Measurements from ENCODE around the gene ITPKC. TPM values are rescaled to one million over a fixed set of nuclear protein-coding genes. Genes with fewer than 3 reads are reported as not detected.
A peak's percentile ranks its signal among the peaks of the same experiment; 100 is the strongest.

ITPKC gene
- total RNA-seq: 10 to 100 TPM; 18.3 to 49.7 (median 25.1) TPM

GRCh38 chr19:40716482-40717324 is at the start of gene ITPKC, which contains the start of gene COQ8B:
Gene ITPKC, plus strand, starts transcription at chr19:40717112. Its CDS starts 24 bp downstream, at chr19:40717136.
Gene COQ8B, minus strand, starts transcription at chr19:40716886. Its CDS starts 2,254 bp downstream, at chr19:40714632.
- H3K27me3 ChIP-seq: no peaks in the 10 kb centered on the region
- no peaks in the 10 kb centered on the region for H3K36me3 ChIP-seq
- H3K4me3 ChIP-seq (replicated peaks in 1 of 3): peak within 1 kb of the TSS; percentile 69 to 75 (median 74)
- TF ChIP-seq POLR2A (IDR thresholded peaks at IDR 0.05): peak in 1 of 2 donors; percentile 80
- TF ChIP-seq CTCF (IDR thresholded peaks at IDR 0.05): peak in 4 of 6 experiments; percentile 13 to 48 (median 30)
- peaks cover 38 to 60% of the 10 kb centered on the region in 2 donors for H3K4me1 ChIP-seq
- intact Hi-C loops (cut with DNase I): no loop called here
- peak within 1 kb of the TSS; percentile 91 to 98 (median 93) for H3K27ac ChIP-seq
- 0 to 2% methylated on average over 22 to 51 of the region's 76 CpGs for WGBS, 2 donors
- no peaks in the 10 kb centered on the region for H3K9me3 ChIP-seq
- DNase-seq: peak; percentile 100

GRCh38 chr19:40667602-40668001 is 49.3 kb upstream of the ITPKC start:
- intact Hi-C loops (cut with DNase I): no loop called here
- Histone ChIP-seq H3K36me3 (peaks cover 35 to 37% of the 10 kb centered on the region in 2 donors), H3K27ac (no peak overlapping the region), H3K9me3 (no peaks in the 10 kb centered on the region), H3K4me3 (replicated peaks in 1 of 3) (no peak overlapping the region), H3K4me1 (peaks cover 3 to 8% of the 10 kb centered on the region in 2 donors), H3K27me3 (no peaks in the 10 kb centered on the region)
- 89 to 95% methylated on average over 9 to 10 of the region's 14 CpGs for WGBS, 2 donors
- TF ChIP-seq POLR2A (IDR thresholded peaks at IDR 0.05) (no peak), CTCF (IDR thresholded peaks at IDR 0.05) (no peak)
- no peak for DNase-seq

DNA sequence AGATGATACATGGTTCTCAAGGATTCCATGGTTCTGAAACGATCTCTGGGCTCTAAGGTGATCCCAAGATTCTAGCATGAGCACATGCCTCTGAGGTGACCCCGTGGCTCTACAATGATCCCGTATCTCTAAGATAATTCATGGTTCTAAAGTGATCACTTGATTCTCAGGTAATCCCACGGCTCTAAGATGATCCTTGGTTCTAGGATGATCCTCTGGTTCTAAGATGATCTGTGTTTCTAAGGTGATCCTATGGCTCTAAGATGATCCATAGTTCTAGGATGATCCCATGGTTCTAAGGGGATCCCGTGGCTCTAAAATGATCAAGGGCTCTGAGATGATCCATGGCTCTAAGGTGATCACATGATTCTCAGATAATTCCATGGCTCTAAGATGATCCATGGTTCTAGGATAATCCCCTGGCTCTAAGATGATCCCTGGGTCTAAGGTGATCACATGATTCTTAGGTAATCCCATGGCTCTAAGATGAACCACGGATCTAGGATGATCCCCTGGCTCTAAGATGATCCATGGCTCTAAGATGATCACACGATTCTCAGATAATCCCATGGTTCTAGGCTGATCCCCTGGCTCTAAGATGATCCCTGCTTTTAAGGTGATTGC is 47.8 kb upstream of the ITPKC start:
- Histone ChIP-seq H3K27me3 (no peaks in the 10 kb centered on the region), H3K4me3 (replicated peaks in 1 of 3) (no peak overlapping the region)
- 90 to 98% methylated on average over 7 of the region's 7 CpGs for WGBS, 2 donors

DNA sequence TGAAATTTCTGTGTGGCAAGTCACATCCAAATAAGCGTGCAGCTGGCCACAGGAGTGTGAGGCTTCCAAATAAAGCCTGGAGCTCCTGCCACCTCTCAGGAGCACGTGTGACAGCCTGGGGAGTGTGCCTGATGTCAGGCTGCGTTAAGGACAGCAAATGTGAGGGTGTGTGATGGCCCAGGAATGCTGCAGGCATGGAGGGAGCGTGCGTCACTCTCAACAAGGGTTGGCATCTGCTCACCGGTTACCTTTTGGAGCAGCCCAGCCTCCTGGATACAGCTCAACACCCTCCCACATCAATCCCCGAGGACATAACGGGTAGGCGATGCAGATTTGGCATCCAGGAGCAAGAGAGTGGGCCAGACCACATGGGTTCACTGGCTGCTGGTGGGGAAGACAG is 45.5 kb upstream of the ITPKC start:
- H3K4me3 ChIP-seq (replicated peaks in 1 of 3): no peak overlapping the region
- intact Hi-C loops (cut with DNase I): no loop called here
- no peak for TF ChIP-seq POLR2A (IDR thresholded peaks at IDR 0.05)
- no peak for TF ChIP-seq CTCF (IDR thresholded peaks at IDR 0.05)
- WGBS, 2 donors: 84 to 89% methylated on average over 9 of the region's 9 CpGs
- no peak for DNase-seq
- H3K27me3 ChIP-seq: no peaks in the 10 kb centered on the region
- H3K9me3 ChIP-seq: no peaks in the 10 kb centered on the region
- H3K27ac ChIP-seq: no peak overlapping the region
- peaks cover 46 to 61% of the 10 kb centered on the region in 2 donors for H3K36me3 ChIP-seq
- H3K4me1 ChIP-seq: no peaks in the 10 kb centered on the region

More for the DNA sequence above, 47.8 kb upstream of the ITPKC start:
- H3K9me3 ChIP-seq: no peaks in the 10 kb centered on the region
- intact Hi-C loops (cut with DNase I): no loop called here
- no peak overlapping the region for H3K27ac ChIP-seq
- DNase-seq: no peak
- H3K36me3 ChIP-seq: peaks cover 46 to 49% of the 10 kb centered on the region in 2 donors
- no peaks in the 10 kb centered on the region for H3K4me1 ChIP-seq
- TF ChIP-seq CTCF (IDR thresholded peaks at IDR 0.05) (no peak), POLR2A (IDR thresholded peaks at IDR 0.05) (no peak)

DNA sequence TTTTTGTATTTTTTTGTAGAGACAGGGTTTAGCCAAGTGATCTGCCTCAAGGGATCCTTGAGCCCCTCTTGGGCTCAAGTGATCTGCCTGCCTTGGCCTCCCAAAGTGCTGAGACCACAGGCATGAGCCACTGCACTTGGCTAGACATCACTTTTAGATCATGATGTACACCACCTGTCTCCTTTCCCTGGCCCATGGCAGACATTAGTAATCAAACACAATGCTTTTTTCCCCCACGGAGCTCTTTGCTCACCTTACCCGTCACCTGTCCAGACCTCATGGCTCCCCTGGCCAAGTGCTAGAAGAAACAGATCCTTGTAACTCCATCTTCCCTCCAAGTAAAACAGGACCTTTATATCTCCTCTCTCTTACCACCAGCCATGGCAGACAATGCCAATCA is 44.9 kb upstream of the ITPKC start:
- Histone ChIP-seq H3K4me3 (replicated peaks in 1 of 3) (no peak overlapping the region), H3K27ac (no peak overlapping the region), H3K27me3 (no peaks in the 10 kb centered on the region), H3K36me3 (peaks cover 49 to 68% of the 10 kb centered on the region in 2 donors), H3K9me3 (no peaks in the 10 kb centered on the region), H3K4me1 (no peaks in the 10 kb centered on the region)
- intact Hi-C loops (cut with DNase I): no loop called here
- no peak for TF ChIP-seq POLR2A (IDR thresholded peaks at IDR 0.05)
- no peak for TF ChIP-seq CTCF (IDR thresholded peaks at IDR 0.05)
- no peak for DNase-seq
- WGBS, 2 donors: 53 to 86% methylated on average over 2 of the region's 2 CpGs
